ENCODE measurements around the gene VPS26C.
"Not testable (repeated sequence)": the region's sequence is repeated elsewhere in the genome, so short reads cannot be mapped to it uniquely, and the experiment has no call there.

The VPS26C gene

GRCh38 chr21:37230632-37231248 lies 36.4 kb downstream of the VPS26C start:
- no peak for DNase-seq (ENCODE audit: low read depth)

GRCh38 chr21:37228003-37228400 lies 39.1 kb downstream of the VPS26C start:
- DNase-seq (ENCODE audit: low read depth): no peak

- DNase-seq (ENCODE audit: low read depth): no peak
Observed at GRCh38 chr21:37227071-37228002, 39.8 kb downstream of the VPS26C start.

DNA sequence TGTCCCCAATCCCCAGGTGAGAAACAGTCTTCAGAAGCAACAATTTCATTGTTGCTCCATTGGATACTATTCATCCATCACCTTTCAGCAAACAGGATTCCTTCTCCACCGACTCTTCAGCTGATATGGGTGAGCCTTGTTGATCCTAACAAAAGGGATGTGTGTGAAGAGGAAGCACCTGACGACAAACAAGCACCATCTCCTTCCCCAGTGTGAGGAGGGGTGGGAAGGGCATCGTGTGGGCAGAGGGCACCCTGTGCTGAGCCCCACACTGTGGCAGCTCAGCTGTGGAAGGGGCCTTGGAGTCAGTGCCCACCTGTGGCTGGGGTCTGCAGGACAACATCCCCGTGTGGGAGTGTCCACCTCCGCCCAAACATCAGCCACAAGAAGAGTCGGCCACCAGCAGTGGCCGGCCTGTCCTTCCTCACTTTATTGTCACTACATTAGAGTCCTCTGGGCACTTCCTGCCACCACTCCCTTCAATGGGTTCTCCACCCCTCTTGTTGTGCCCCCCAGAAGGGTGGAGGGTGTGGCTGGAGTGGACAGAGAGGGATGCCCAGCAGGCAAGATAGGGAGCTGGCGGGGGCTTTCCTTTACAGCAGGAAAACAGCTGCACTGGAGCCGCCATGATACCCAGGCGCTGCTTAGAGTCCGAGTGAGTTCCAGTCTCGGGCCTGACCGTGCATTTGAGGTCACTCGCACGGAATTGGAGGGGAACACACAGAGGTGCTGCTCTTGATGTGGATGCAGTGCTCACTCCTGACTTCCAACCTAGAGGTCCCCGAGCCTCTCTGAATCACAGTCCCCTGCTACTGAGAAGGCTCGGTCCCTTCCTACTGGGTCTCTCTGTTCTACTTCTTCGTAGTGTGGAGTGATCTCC lies 40.9 kb downstream of the VPS26C start:
- no peak for DNase-seq (ENCODE audit: low read depth)

DNA sequence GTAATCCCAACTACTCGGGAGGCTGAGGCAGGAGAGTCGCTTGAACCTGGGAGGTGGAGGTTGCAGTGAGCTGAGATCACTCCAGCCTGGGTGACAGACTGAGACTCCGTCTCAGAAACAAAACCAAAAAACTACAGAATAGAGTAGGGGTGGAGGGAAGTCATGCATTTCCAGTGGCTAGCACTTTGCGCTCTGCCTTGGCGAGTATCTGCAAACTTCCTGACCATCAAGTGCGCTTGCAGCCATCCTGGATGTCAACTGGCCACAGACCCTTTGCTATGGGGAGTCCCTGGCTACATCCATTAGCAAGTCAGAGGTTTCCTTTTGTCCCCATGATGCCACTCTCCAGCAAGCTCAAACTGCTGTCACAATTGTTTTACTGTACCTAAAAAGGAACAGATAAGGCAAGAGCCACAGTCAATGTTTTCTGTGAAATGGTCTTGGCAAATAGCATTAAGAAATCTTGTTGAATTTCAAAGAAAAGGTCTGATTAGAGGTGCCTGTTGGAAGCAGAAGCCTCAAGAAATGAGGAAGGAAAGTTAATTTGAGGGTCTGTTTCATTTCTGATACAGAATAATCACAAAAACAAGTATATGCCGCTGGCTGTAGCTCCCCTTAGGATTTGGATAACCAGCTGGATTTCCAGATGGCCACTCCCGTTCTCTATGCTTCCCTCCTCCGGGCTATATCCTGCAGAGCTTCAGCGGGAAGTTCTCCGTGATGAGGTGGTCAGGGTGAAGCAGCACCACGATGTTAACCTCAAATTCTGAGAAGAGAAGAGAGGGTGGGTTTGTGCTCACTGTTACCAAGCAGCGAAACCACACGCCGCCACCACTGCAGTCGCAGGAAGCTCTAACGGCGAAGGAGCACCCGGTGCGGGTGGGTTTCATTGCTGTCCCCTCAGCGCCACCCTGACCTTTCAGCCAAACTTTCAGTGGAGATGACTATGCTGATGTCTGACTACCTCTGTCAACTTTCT lies 42.0 kb downstream of the VPS26C start:
- no peak for DNase-seq (ENCODE audit: low read depth)

GRCh38 chr21:37223804-37224345 lies 43.3 kb downstream of the VPS26C start:
- no peak for DNase-seq (ENCODE audit: low read depth)

DNA sequence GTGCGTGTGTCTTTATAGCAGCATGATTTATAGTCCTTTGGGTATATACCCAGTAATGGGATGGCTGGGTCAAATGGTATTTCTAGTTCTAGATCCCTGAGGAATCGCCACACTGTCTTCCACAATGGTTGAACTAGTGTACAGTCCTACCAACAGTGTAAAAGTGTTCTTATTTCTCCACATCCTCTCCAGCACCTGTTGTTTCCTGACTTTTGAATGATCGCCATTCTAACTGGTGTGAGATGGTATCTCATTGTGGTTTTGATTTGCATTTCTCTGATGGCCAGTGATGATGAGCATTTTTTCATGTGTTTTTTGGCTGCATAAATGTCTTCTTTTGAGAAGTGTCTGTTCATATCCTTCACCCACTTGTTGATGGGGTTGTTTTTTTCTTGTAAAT lies 44.9 kb downstream of the VPS26C start:
- not testable (repeated sequence) for DNase-seq (ENCODE audit: low read depth)

- peak; percentile 90 for DNase-seq (ENCODE audit: low read depth)
Observed at GRCh38 chr21:37220981-37221664, 46.0 kb downstream of the VPS26C start.

- peak; percentile 39 for DNase-seq (ENCODE audit: low read depth)
Observed at GRCh38 chr21:37220433-37220980, 46.6 kb downstream of the VPS26C start.

- DNase-seq (ENCODE audit: low read depth): no peak
Observed at GRCh38 chr21:37219761-37220432, 47.2 kb downstream of the VPS26C start.

DNA sequence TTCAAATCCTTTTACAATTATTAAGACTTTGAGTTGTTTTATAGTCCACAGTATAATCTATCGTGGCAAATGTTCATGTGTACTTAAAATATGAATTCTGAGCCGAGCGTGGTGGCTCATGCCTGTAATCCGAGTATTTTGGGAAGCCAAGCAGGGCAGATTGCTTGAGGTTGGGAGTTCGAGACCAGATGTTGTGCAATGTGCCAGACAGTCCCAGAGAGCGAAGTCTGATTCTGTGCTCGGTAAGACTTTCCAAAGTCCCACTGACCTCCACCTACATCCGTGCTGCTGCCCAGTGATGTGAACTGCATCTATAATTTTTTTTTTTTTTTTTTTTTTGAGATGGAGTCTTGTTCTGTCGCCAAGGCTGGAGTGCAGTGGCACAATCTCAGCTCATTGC lies 52.2 kb downstream of the VPS26C start:
- DNase-seq (ENCODE audit: low read depth): no peak

GRCh38 chr21:37210799-37211198 lies 56.3 kb downstream of the VPS26C start:
- no peak for DNase-seq (ENCODE audit: low read depth)

- no peak for DNase-seq (ENCODE audit: low read depth)
Observed at GRCh38 chr21:37210130-37210529, 57.0 kb downstream of the VPS26C start.

GRCh38 chr21:37208741-37209225 lies 58.4 kb downstream of the VPS26C start:
- no peak for DNase-seq (ENCODE audit: low read depth)

DNA sequence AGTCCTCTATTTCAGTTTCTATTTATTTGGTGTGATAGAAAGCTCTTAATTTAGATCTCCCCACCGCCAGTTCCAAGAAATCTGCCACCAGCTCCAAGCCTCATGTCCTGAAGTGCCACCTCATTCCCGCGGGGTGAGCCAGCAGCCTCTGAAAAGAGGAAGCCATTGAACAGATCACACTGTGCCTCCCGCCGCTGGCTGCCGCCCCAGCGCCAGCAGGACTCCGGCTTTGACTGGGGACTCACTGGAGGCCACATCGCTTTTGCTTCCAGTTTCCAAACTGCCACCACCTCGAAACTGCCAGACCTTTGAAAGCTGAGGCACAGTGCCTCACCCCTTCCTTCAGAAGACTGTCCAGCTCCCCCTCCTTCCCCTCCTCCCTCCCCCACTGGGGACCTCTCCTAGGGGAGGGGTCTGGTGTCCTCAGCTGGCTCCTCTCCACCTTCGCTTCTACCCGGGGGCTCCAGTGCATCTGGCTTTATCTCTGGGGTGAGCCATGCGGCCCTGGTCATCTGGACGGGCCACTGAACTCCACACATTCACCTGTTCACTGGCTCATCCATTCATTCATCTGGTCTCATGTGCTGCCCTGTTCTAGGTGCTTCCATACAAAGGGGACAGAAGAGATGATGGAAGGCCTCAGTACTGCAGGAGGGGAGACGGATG lies 58.9 kb downstream of the VPS26C start:
- DNase-seq (ENCODE audit: low read depth): no peak

DNA sequence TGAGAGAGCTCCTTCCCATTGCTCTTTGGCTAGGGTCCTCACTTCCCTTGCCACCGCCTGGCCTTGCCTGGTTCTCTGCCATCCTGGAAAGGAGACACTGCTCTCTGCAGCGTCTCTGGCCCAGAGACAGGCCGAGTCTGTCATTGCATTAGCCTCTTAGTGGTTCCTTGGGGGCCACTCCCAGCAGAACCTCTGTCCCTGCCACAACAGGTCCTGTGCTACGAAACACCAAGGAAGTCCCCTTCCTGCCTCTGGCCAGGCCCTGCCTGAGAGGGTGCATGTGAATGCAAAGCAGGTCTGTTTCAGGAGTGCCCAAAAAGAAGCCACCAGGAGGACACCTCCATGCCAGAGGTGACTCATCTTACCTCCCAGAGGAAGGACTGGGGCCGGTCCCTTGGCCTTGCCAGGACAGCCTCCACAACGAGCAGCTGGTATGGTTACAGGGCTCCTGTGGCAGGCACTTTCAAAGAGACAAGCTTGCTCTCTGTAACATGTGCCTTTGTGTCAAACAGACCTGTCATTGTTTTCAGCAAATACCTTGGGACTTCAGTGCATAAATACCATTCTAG lies 59.6 kb downstream of the VPS26C start:
- no peak for DNase-seq (ENCODE audit: low read depth)

DNA sequence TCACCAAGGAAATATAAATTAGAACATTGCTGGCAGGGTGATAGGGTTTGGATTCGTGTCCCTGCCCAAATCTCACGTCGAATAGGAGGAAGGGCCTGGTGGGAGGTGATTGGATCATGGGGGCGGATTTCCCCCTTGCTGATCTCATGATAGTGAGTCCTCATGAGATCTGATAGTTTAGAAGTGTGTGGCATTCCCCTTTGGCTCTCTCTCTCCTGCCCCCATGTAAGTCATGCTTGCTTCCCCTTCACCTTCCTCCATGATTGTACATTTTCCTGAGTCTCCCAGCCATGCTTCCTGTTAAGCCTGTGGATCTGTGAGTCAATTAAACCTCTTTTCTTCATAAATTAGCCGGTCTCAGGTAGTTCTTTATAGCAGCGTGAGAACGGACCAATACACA lies 60.6 kb downstream of the VPS26C start:
- no peak for DNase-seq (ENCODE audit: low read depth)

DNA sequence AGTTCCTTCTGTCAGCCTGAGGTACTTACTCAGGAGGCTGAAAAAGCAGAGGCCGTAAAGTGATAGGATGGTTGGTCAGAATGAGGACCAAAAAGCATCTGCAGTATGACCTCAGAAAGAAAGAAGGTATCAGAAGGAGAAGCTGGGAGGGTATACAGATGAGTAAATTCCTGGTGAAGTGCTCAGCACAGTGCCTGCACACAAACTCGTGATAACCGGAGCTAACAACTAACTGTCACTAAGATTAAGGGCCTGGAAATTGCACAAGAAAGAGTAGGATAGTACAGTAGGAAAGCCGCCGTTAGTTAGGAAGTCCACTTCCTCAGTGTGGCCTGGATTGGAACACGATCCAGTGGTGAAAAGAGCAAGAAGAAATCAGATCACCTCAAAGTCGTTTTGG lies 62.6 kb downstream of the VPS26C start:
- no peak for DNase-seq (ENCODE audit: low read depth)
